Endothelial cell of umbilical vein (primary cell): ENCODE results near the gene EVI5. TPM values are rescaled to one million over a fixed set of nuclear protein-coding genes. Genes with fewer than 3 reads are reported as not detected.
A peak's percentile ranks its signal among the peaks of the same experiment; 100 is the strongest.

ENCODE experiments used
- BruUV-seq: library from RNA; stranded (reverse); fragments of 400-500 nt; replicated peaks from 2 replicates; lab custom pipeline; 2021; lab: Mats Ljungman, UMichigan
- CTCF ChIA-PET: fragments of 300-600, 350-600 bp; sonication (Branson Sonifier 250); formaldehyde crosslinking; loops from one replicate; lab custom pipeline; 2021; ENCODE audit warnings: antibody characterized with exemption, inconsistent platforms; lab: Charles Lee
- POLR2A ChIA-PET: fragments of 300-600, 350-600 bp; sonication (Branson Sonifier 250); formaldehyde crosslinking; loops from one replicate; lab custom pipeline; 2021; ENCODE audit warnings: antibody characterized with exemption, inconsistent platforms; lab: Charles Lee
- DNase-seq: peaks from one replicate; pipeline ENCODE4 v3.0.0-alpha.2; 2011; ENCODE audit warnings: low read depth, low spot score
- FAIRE-seq: peaks from 2 replicates; lab custom pipeline; 2011; peaks lifted over from hg19 to GRCh38; lab: Jason Lieb, UNC
- H2AFZ ChIP-seq: 2 replicates; pipeline ENCODE4 v1.6.0; 2012; ENCODE audit warnings: low read depth, low read length, control low read depth, inconsistent platforms
- H3K27ac ChIP-seq: 2 replicates; pipeline ENCODE4 v1.5.1; 2011; ENCODE audit warnings: low read depth, mild to moderate bottlenecking, control low read depth, low read length, moderate library complexity; ENCODE audit not compliant: insufficient read depth
- H3K27me3 ChIP-seq, 2 experiments: 2 replicates each; pipeline versions ENCODE4 v1.6.0 to v1.6.1; 2011; ENCODE audit warnings: low read length in 2 of 2, mixed read lengths in 1 of 2; ENCODE audit not compliant: control insufficient read depth in 2 of 2, insufficient read depth in 2 of 2
- H3K36me3 ChIP-seq, 2 experiments: 2 replicates in 1 of 2; 3 replicates in 1 of 2; pipeline ENCODE4 v1.5.1; 2011; ENCODE audit warnings: low read length in 2 of 2, mild to moderate bottlenecking in 1 of 2, moderate library complexity in 1 of 2; ENCODE audit not compliant: control insufficient read depth in 2 of 2, insufficient read depth in 2 of 2; ENCODE audit errors: extremely low read depth in 1 of 2
- H3K4me1 ChIP-seq: 3 replicates; pipeline ENCODE4 v1.5.1; 2011; ENCODE audit warnings: mild to moderate bottlenecking, low read length; ENCODE audit not compliant: control insufficient read depth, insufficient read depth; ENCODE audit errors: extremely low read depth
- H3K4me2 ChIP-seq: 2 replicates; pipeline ENCODE4 v1.6.1; 2011; ENCODE audit warnings: low read length, control low read depth, mixed read lengths; ENCODE audit not compliant: insufficient read depth
- H3K4me3 ChIP-seq, 3 experiments: fragments of 200-600 bp in 1 of 3; sonication (generic), shearing (Covaris generic) in 1 of 3; replicated peaks in 1 of 3; 2 replicates each; pipeline ENCODE4 v1.5.1; 2011 to 2016; ENCODE audit warnings: control low read depth in 3 of 3, low read length in 3 of 3, mild to moderate bottlenecking in 2 of 3, inconsistent platforms in 1 of 3, low read depth in 1 of 3, moderate library complexity in 1 of 3; ENCODE audit not compliant: insufficient read depth in 1 of 3
- H3K79me2 ChIP-seq: 2 replicates; pipeline ENCODE4 v1.6.0; 2012; ENCODE audit warnings: low read length, inconsistent platforms; ENCODE audit not compliant: control insufficient read depth, insufficient read depth
- H3K9ac ChIP-seq: replicated peaks from 2 replicates; pipeline ENCODE3; 2011; ENCODE audit warnings: low read length, control low read depth; ENCODE audit not compliant: insufficient read depth; ENCODE audit errors: extremely low read depth
- H3K9me1 ChIP-seq: replicated peaks from 3 replicates; pipeline ENCODE4 v1.6.0; 2011; ENCODE audit warnings: mild to moderate bottlenecking, low read length; ENCODE audit not compliant: control insufficient read depth, insufficient read depth; ENCODE audit errors: extremely low read depth
- H3K9me3 ChIP-seq: replicated peaks from 2 replicates; pipeline ENCODE4 v1.5.1; 2012; ENCODE audit warnings: low read length, inconsistent platforms; ENCODE audit not compliant: control insufficient read depth, insufficient read depth
- H4K20me1 ChIP-seq: replicated peaks from 2 replicates; pipeline ENCODE3; 2011; ENCODE audit warnings: mild to moderate bottlenecking, low read length; ENCODE audit not compliant: control insufficient read depth, insufficient read depth; ENCODE audit errors: extremely low read depth
- EZH2 ChIP-seq: IDR thresholded peaks from 2 replicates; pipeline ENCODE4 v1.6.1; 2012; ENCODE audit warnings: borderline replicate concordance, low read depth, mild to moderate bottlenecking, moderate library complexity, low read length, inconsistent platforms; ENCODE audit not compliant: severe bottlenecking
- FOS ChIP-seq: IDR thresholded peaks from 2 replicates; pipeline ENCODE4 v1.6.1; 2011; ENCODE audit warnings: mild to moderate bottlenecking, low read length, moderate library complexity, borderline replicate concordance; ENCODE audit not compliant: insufficient read depth
- GATA2 ChIP-seq: IDR thresholded peaks from 2 replicates; pipeline ENCODE4 v1.7.0; 2011; ENCODE audit warnings: low read depth, mild to moderate bottlenecking, moderate library complexity, mixed read lengths, low read length; ENCODE audit not compliant: insufficient read length, insufficient read depth
- JUN ChIP-seq: IDR thresholded peaks from 2 replicates; pipeline ENCODE4 v1.6.1; 2011; ENCODE audit warnings: borderline replicate concordance, low read depth; ENCODE audit not compliant: insufficient read length, insufficient read depth
- MYC ChIP-seq: IDR thresholded peaks from one replicate; pipeline ENCODE4 v1.6.1; 2011; ENCODE audit warnings: mild to moderate bottlenecking, low read depth, low read length
- POLR2A ChIP-seq: IDR thresholded peaks from 2 replicates; pipeline ENCODE4 v1.6.1; 2012; ENCODE audit warnings: low read depth, mild to moderate bottlenecking, control low read depth, low read length
- POLR2AphosphoS5 ChIP-seq: IDR thresholded peaks from 2 replicates; pipeline ENCODE4 v1.6.1; 2012; ENCODE audit warnings: low read depth, mild to moderate bottlenecking, control low read depth, low read length, moderate library complexity; ENCODE audit not compliant: insufficient read depth
- dilution Hi-C: fragments of 300-500 bp; cut with MboI; formaldehyde crosslinking; loops from one replicate; pipeline ENCODE4 v1.15.0; 2019; ENCODE audit warnings: low sequenced_read_pairs; ENCODE audit not compliant: extremely low pct_ligation_motif_present
- intact Hi-C: fragments of 100-400 bp; cut with micrococcal nuclease; formaldehyde crosslinking; loops from one replicate; pipeline ENCODE4 v1.10.0; 2022
- polyA plus RNA-seq, 4 experiments: library from polyadenylated mRNA; depleted of rRNA in 3 of 4; stranded (reverse) in 3 of 4; unstranded in 1 of 4; fragments of >200 nt; gene quantifications; 2 replicates each; pipeline versions ENCODE4 v1.2.1 to v1.2.3, GENCODE V29; 2011 to 2012; ENCODE audit warnings: missing spikeins in 1 of 4
- total RNA-seq: library from RNA; stranded (reverse); gene quantifications from 2 replicates; pipeline ENCODE4 v1.2.3, GENCODE V29; 2021
- TF ChIP-seq, protein P1 (sequence below), 2 donors: IDR thresholded peaks; 1 replicate in 1 of 2; 2 replicates in 1 of 2; pipeline ENCODE4 v1.5.1; 2011; ENCODE audit warnings: low read length in 2 of 2, mild to moderate bottlenecking in 2 of 2, moderate library complexity in 2 of 2, control low read depth in 1 of 2, inconsistent platforms in 1 of 2, low read depth in 1 of 2; ENCODE audit not compliant: insufficient read depth in 1 of 2; ENCODE audit errors: extremely low read depth in 1 of 2
- TF ChIP-seq, protein P2 (sequence below): IDR thresholded peaks from 2 replicates; pipeline ENCODE4 v1.6.1; 2011; ENCODE audit not compliant: insufficient read depth, insufficient read length

EVI5 gene
- total and polyA plus RNA-seq, 2 donors (not counting 3 experiments of a cell fraction or from before 2014, with no cell fraction given): 5.0 to 26.2 TPM

DNA sequence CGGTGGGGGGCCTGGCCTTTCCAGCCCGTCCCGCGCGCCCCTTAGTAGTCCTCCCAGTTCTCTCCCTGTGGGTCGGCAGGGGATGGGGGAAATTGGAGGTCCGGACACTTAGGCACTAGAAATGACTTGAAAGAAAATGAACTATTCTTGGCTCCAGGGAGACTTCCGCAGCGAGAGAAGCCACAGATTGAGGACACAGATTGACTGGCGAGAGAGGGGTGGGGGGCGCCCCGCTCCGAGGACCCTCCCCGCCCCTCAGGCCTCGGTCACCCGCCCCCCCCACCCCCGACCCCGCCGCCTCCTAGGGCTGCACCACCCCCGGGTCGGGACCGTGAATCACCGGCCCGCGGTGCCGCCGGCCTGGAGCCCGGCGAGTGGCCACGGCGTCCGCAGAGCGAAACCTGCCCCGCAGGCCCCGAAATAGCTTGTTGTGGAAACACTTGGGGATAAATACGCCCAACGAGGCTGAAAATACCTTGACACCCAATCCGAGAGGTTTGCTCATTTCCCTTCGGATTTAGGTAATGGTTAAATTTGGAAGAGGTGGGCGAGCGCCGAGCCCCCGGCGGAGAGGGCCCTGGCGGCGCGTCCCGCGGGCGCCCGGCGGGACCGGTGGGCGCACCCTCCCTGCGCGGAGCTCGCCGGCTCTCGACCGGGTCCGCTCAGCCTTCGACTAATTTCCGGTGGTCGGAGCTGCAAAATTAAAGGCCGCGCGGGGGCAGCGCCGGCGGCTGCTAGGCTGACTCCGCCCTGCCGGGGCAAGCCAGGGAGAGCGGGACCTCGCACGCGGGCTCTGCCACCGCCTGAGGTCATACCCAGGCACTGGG, 298.4 kb downstream of the EVI5 start, which contains the start of gene GFI1:
TSS of gene GFI1 (minus strand) at position 675 of the 827 bp plus-strand sequence. CDS start 3,438 bp downstream, outside the sequence.
- H3K4me2 ChIP-seq: peak within 1 kb of the TSS; percentile 80
- intact Hi-C loops: no loop called here
- H4K20me1 ChIP-seq: no peaks in the 10 kb centered on the region
- no peaks in the 10 kb centered on the region for H3K9me1 ChIP-seq
- H3K36me3 ChIP-seq: no peaks in the 10 kb centered on the region
- no peaks in the 10 kb centered on the region for H3K9me3 ChIP-seq
- H3K27ac ChIP-seq: no peak within 1 kb of the TSS
- ChIA-PET CTCF (interaction anchor here (1.3 to 2.1 kb wide), 3 partner anchors 169 to 332 kb away, joined by 4 to 9 read pairs (median 5); no protein-coding TSS in a partner anchor), POLR2A (no interaction called here)
- peaks cover 51 to 77% of the 10 kb centered on the region in 2 experiments for H3K27me3 ChIP-seq
- TF ChIP-seq POLR2A: no peak
- TF ChIP-seq, protein P1, sequence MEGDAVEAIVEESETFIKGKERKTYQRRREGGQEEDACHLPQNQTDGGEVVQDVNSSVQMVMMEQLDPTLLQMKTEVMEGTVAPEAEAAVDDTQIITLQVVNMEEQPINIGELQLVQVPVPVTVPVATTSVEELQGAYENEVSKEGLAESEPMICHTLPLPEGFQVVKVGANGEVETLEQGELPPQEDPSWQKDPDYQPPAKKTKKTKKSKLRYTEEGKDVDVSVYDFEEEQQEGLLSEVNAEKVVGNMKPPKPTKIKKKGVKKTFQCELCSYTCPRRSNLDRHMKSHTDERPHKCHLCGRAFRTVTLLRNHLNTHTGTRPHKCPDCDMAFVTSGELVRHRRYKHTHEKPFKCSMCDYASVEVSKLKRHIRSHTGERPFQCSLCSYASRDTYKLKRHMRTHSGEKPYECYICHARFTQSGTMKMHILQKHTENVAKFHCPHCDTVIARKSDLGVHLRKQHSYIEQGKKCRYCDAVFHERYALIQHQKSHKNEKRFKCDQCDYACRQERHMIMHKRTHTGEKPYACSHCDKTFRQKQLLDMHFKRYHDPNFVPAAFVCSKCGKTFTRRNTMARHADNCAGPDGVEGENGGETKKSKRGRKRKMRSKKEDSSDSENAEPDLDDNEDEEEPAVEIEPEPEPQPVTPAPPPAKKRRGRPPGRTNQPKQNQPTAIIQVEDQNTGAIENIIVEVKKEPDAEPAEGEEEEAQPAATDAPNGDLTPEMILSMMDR (IDR thresholded peaks at IDR 0.05; ENCODE audit: extremely low read depth in 1 of 2, insufficient read depth in 1 of 2, low read depth in 1 of 2, low read length in 2 of 2): no peak
- TF ChIP-seq, protein P2, sequence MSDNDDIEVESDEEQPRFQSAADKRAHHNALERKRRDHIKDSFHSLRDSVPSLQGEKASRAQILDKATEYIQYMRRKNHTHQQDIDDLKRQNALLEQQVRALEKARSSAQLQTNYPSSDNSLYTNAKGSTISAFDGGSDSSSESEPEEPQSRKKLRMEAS: no peak
- TF ChIP-seq JUN: no peak
- no peak for TF ChIP-seq MYC
- TF ChIP-seq EZH2: no peak
- no peak for TF ChIP-seq GATA2
- TF ChIP-seq POLR2AphosphoS5: no peak
- no peak for TF ChIP-seq FOS
- H3K9ac ChIP-seq: no peak within 1 kb of the TSS
- no peaks in the 10 kb centered on the region for H3K79me2 ChIP-seq
- DNase-seq (no peak), FAIRE-seq (no peak)
- dilution Hi-C loops: no loop called here
- H2AFZ ChIP-seq: peak within 1 kb of the TSS; percentile 70
- H3K4me1 ChIP-seq: peaks cover 48% of the 10 kb centered on the region
- H3K4me3 ChIP-seq: peak within 1 kb of the TSS; percentile 25 to 87 (median 47)
- no TSS peak for BruUV-seq
